Measurements from ENCODE around the gene ANXA6.
A peak's percentile ranks its signal among the peaks of the same experiment; 100 is the strongest.
"Not testable (repeated sequence)": the region's sequence is repeated elsewhere in the genome, so short reads cannot be mapped to it uniquely, and the experiment has no call there.

The ANXA6 gene

DNA sequence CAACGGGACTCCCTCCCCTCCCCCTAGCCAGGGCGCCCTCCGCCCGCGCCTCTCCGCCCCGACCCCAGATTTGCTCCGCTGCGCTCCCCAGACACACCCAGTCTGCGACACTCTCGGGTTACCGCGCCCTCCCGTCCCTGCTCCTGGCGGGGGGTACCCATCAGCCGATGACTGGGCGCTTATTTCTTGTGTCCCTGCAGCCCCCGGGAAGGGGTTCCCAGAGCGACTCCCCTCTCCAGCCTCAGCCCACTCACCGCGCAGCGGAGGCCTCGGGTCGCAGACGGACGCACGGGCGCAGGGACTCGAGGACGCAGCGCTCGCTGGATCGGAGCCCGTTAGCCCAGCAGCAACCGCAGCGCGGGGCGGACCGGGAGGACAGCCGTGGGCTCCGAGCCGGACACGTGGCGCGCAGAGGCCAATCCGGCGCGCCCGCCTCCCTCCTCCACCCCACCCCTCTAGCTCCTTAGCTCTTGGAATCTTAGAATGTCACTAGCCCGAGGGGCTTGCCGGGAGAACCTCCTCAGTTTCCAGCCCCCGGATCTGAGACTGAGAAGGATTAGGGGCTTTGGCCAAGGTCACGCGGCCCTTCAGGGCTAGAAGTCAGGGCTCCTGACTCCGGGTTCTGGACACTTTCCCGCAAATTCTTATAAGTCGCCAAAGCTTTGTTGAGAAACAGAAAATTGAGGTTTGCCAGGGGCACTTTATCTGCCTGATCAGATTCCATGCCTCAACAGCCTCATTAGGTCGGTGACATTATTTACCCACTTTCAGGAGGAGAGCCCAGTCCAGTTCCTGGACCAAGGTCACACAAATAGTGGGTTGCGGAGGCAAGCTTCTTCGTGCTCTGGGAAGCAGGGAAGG, at the start of gene ANXA6:
ANXA6 (minus strand) TSS at position 354 of the 861 bp plus-strand sequence. CDS start 9,878 bp downstream, outside the sequence.
- DNase-seq = peak; percentile 49 to 50

DNA sequence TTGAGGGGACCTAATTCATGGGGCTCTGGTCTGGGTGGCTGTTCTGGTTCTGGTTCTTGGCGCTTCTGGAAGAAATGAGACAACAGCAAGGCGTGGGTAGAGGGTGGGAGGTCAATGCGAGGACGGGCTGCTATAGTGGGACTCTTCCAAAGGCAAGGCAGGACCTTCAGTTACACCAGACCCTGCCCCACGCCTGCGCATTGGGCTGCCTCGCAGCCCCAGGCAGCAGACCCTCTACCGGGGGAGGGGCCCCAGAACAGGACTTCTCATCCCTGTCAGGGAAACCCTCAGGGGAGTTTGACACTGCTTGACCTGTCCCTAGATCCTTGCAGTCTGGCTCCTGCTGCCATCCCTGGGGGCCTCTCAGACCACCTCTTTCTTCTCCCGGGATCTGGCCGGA, 47.8 kb upstream of the ANXA6 start:
- DNase-seq = no peak

DNA sequence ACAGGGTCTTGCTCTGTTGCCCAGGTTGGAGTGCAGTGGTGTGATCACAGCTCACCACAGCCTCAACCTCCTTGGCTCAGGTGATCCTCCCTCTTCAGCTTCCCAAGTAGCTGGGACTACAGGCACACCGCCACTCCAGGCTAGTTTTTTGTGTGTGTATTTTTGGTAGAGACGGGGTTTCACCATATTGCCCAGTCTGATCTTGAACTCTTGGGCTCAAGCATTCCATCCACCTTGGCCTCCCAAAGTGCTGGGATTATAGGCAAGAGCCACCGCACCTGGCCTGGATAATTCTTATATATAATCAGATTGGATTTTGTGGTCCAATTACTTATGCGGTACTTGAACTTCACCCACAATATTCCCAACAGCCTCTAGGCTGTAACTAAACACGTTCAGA, 46.5 kb upstream of the ANXA6 start:
- no peak for DNase-seq

DNA sequence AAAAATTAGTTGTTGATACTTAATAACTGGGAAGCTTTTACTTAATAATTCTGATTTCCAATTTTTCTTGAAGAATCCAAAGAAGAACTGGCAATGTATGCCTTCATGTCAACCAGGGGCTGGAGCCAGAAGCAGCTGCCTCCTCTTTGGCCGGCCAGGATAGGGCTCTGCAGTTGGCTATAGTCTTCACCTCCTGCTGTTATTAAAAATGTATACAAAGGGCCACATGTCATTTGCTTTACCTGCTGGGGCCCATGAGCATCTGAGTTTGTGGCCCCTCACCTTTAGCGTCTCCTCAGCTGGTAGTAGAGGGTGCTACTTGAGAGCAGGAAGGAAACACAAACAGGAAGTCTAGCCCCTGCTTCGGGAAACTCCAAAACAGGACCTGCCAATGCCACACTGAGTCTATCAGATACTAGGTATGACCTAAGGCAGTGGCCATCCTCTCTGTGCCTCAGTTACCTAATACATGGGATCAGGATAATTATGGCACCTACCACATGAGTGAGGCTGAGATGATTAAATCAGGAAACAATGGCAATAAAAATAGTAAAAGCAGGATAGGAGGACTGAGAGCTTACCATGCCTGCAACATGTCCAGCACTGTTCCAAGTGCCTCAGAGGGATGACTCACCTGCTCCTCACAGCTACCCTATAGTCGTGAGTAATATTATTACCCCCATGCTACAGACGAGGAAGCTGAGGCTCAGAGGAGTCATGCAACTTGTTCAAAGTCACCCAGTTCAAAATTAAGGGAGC, 45.0 kb upstream of the ANXA6 start:
- DNase-seq = peak; percentile 45 to 46

DNA sequence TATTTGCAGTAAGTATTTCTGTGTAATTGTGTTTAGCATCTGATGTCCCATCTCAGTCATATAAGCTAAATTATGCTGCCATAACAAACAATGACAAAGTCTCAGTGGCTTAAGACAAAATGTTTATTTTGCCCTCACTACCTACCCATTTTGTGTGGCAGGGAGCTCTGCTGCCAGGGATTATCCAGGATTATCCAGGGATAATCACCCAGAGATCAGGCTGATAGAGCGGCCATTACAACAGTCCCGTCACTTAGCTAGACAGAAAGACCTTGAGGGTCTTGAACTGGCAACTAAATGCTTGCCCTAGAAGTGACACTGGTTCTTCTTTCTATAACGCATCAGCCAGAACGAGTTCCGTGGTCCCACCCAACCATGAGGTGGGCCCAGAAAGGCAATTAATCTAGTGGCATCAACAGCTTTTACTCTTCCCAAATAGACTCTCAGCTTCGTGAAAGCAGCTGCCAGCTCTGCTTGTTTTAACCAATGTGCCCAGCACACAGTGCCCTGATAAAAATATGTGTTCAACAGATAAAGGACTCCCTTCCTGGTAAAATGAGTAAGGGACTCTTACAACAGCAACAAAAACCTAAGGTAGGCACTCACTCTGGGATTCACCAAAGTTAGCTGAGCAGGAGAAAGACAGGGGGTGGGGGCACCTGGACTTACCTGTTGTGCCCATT, 43.5 kb upstream of the ANXA6 start:
- no peak for DNase-seq

DNA sequence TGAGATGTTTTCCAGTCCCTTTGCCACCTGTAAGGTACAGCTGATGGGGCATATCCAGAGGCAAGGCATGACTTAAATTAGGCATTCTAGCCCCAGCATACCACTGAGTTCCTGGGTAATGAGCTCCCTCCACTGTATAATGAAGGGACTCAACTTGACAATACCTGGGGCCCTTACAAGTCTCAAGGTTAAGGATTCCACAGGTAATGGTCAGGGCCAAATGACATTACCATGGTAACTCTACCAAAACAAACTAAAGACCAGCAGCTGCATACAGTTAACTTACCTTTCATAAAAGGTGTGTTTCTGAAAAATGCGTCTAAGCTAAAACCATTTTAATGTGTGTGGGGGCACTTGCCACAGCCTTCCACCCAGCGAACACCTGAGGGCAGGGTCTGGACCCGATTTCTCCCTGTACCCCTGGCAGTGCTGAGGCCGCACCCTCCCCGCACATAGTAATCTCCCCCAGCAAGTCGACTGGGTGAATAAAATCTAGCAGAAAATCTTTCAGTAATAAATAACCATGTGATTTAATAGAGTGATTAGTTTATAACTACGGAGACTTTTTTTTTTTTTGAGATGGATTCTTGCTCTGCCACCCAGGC, 42.1 kb upstream of the ANXA6 start:
- no peak for DNase-seq

DNA sequence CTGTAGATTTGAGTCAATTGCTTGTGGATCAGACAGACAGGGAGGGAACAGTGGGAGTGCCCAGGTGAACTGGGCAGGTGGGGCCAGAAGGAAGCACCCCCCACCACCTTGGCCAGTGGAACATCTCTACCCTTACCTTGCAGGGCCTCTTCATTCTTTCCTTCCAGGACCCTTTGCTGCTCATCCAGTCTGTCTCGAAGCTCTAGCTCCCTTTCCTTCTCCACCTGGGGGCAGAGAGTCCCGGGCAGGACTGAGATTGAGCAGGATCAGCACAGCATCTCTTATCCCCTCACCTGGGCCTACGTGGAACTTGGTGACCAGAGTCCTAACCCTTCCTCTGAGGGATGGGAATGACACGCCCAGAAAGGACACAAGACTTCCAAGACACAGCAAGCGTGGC, 41.3 kb upstream of the ANXA6 start:
- DNase-seq = no peak

DNA sequence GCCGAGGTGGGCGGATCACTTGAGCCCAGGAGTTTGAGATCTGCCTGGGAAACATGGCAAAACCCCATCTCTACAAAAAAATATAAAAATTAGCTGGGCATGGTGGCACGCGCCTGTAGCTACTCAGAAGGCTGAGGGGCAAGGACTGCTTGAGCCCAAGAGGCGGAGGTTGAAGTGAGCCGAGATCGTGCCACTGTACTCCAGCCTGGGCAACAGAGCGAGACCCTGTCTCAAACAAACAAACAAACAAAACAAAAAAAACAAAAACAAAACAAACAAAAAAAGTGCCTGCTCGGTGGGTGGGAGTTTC, 39.7 kb upstream of the ANXA6 start:
- DNase-seq = not testable (repeated sequence)

DNA sequence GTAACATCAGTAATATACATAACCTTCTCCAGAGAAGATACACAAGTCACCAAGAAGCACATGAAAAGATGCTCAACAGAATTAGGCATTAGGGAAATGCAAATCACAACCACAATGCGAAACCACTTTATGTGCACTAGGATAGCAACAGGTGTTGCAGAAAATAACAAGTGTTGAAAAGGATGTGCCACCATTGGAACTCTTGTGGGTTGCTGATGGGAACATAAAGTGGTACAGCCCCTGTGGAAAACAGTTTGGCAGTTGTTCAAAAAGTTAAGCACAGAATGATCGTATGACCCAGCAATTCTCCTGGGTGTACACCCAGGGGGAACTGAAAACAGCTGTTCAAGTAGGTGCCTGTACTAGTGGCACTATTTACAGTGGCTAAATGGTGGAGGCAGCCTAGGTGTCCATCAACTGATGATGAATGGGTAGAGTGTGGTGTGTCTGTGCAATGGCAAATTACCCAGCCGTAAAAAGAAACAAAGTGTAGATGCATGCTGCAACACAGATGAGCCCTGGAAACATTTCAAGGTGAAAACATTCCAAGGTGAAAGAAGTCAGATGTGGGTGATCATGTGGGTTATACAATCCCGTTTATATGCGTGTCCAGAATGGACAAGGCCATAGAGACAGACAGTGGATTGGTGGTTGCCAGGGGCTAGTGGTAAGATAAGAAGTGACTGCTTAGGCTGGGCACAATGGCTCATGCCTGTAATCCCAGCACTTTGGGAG, 39.1 kb upstream of the ANXA6 start:
- DNase-seq = no peak

DNA sequence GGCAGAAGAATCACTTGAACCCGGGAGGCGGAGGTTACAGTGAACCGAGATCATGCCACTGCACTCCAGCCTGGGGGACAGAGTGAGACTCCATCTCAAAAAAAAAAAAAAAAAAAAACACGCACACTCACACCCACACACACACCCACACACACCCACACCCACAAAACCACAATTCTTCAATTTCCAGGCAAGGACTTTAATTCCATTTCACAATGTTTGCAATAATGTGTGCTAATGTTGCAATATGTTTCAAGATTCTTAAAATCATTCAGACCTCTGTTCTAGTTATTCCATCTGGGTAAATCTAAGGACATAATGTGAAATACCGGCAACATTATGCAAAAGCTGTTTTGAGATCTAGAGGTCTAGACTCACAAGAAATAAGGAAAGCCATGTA, 38.0 kb upstream of the ANXA6 start:
- DNase-seq = peak; percentile 54 to 64

DNA sequence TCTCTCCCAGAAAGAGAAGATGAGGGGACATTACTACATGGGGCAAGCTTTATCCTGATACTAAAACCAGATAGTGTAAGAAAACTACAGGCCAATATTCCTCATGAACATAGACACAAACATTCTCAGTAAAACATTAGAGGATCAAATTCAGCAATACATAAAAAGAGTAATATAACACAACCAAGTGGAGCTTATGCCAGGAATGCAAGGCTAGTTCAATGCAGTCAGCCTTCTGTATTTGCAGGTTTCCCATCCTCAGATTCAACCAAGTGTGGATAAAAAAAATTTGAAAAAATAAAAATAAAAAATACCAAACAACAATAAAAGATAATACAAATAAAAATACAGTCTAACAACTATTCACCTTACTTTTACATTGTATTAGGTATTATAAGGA, 35.0 kb upstream of the ANXA6 start:
- no peak for DNase-seq

DNA sequence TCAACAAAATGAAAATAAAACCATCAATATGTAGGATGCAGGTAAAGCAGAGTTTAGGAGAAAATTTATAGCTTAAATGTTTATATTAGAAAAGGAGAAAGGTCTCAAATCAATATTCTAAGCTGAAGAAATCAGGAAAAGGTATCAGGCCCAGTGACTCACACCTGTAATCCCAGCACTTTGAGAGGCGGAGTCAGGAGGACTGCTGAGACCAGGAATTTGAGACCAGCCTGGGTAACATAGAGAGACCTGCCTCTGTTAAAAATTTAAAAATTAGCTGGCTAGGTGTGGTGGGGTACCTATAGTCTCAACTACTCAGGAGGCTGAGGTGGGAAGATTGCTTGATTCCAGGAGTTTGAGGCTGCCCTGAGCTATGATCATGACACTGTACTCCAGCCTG, 34.1 kb upstream of the ANXA6 start:
- DNase-seq = no peak

DNA sequence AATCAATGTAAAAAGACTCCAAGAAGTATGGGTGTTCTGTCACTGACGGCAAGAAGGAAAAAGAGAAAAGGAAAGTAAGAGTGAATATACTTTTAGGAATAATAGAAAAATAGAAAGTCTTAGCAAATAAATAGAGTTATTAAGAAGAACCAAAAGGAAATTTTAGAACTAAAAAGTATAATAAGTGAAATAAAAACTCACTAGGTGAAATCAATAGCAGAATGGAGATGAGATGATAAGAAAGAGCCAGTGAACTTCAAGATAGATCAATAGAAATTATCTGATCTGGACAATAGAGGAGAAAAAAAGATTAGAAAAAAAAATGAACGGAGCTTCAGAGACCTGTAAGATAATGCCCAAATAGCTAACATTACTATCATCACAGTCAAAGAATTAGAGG, 31.6 kb upstream of the ANXA6 start:
- DNase-seq = no peak

DNA sequence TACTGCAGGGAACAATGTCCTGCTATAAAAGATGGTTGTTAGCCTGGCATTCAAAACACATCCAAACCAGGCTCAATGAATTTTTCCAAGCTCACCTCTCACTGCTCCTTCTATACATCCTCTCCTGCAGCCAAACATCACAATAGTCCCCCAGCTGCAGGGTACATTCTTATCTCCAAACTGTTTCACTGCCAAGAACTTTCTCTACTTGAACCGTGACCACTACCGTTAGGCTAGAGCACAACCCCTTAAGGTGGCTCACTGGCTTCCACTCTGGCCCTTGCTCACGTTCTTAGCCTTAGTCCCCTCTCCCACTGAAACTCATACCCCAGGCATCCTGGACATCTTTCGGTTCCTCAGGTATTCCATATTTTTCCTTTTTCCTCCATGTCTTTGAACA, 29.0 kb upstream of the ANXA6 start:
- no peak for DNase-seq

DNA sequence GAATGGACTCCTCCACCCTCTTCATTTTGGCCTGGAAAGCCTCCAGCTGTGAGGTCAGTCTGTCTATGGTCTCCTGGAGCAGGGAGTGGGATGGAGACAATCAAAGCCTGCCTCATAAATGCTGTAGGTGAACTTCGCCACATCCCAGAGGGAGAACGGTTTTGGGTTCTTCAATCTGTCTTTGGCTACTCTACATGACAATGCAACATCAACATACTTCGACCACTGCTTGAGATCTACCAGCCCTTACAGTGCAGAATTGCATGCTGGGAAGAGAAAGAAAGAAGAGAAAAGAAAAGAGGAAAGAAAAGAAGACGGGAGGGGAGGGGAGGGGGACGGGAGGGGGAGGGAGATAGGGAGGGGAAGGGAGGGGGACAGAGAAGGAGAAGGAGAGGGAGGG, 28.5 kb upstream of the ANXA6 start:
- no peak for DNase-seq

DNA sequence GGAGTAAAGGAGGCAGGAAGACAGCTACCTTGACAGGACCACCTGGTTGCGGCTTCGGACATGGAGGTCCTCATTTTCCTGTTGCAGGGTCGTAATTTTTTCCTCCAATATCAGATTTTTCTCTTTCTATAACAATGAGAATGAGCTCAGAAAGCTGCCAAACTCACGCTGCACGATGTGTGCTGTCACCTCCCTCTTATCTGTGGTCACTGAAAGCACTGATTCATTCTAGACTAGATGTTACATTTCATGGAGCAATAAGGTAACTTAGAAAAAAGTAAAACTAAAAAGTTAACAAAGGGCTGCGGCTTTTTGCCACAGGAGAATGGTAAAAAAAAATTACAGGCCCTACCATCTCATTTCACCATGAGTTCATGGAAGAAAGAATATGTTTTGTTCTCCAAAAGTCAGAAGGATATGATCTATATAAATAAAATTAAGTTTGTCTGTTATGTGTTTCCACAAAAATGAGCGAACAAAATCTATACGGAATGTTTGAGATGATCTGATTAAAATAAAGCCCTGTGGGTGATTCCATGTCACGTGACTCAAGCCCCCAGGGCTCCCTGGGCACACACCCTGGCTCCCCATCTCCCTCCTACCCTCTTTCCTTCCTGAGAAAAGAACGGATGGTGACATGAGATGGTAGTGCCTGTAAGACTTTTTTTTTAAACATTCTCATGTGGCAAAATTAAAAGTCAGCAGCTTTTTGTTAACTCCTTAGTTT, 26.9 kb upstream of the ANXA6 start:
- no peak for DNase-seq

DNA sequence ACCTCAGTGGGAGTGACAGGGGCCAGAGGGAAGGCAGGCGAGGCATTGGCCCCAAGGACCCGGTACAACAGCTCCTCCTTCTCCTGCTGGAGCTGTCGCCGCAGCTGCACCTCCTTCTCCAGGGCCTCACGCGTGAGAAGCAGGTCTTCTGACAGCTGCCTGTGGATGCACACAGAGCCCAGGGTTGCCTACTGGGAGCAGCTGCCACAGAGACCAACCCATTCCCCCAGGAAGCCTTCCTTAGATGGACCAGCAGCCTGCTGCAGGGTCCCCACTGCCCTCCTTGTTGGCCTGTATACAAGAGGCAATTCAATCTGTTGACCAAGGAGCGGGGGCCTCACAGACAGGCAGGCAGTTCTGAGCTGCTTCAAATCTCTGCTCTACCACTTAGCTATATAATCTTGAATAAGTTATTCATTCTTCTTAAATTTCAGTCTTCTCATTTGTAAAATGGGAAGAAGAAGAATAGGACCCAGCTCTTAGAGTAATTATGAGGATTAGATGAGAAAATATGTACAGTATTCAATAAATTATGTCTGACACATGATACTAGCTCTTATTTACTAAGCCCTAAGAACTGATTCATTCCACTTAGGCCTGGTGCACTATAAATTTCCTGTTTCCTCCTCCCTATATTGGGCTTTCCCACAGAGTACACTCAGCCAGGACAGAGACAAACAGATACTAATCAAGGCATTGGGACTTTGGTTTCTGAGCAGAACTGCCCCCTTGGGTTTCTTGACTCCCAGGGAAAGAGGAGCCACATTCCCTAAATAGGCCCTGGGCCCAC, 26.1 kb upstream of the ANXA6 start:
- no peak for DNase-seq

DNA sequence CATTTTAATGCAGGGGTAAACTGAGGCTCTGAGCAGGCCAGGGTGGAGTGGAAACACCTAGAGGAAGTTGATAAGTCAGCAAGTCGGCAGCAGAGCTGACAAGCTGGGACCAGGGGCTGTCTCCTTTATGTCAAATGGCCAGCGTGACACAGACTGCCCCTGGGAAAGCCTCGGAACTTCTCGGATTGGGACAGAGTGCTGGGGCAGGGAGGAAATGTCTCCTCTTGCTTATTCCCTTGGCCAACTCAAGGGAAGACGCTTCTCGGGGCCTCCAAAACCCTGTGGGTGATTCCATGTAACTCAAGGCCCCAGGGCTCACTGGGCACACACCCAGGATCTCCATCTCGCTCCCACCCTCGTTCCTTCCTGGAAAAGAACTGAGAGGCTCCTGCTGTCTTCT, 25.4 kb upstream of the ANXA6 start:
- no peak for DNase-seq

DNA sequence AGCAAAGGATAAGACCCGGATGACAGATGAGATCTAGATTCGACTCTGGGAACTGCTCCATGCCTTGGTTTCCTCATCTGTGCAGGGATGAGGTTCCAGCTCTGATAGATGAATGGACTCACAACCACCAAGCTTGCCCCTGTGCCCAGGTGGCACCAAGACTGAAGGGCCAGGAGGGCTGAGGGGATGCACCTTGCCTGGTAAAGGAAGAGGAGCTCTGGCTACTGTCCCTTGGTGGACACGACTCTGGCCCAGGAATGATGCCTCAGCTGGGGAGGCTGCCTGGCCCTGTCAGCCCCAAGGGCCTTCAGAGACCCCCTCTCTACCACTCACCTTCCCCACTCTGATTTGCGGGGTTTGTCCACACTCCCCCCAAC, 24.9 kb upstream of the ANXA6 start:
- DNase-seq = no peak

DNA sequence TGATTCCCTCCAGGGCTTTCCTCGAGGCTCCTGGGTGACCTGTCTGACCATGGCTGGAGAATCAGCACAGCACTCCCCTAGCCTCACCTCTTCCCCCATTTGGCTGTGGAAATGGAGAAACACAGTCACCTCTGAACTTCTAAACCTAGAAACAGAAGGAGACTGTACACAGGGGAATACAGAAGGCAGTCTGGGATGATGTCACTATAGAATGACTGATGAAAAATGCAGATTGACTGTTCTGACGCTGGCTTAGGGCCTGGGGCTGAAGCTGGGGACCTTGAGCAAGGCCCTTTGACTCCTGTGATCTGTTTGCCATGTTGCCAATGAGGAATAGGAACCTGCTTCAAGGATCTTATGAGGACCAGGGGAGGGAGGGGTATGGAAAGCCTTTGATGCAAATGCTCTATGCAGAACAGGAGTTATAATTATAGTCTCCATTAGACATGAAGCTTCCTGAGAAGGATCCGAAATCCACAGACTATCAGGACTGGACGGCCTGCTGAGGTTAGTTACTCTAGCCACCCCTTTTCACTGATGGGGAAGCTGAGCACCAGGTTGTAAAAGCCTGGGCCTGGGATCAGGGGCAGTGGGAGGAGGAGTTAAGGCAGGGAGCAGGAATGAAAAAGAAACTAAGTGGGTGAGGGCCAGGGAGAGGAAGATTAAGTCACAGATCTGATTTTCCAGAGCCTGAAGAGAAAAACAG, 24.4 kb upstream of the ANXA6 start:
- no peak for DNase-seq

DNA sequence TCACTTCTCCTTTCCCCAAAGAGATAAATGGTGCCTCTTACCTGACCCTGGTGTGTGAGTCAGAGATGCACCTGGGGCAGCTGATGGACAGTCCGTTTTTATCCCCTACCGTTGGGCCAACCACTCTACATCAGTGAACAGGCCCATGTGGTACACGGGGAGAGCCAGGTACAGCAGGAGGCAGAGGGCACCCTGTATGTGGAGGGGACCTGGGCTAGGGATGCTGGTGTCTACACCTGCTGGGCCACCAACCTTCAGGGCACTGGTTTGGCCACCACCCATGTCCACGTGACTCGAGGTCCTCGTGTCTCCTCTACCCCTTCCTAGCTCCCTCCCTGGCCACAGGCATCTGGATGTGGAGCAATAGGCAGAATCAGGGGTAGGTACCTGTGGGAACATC, 22.7 kb upstream of the ANXA6 start:
- no peak for DNase-seq

Data from activated CD4-positive, alpha-beta T cell treated with anti-CD3 and anti-CD28 coated beads for 4 hours (primary cell).